HPDE6-E6E7 (cell line): ENCODE data around the gene LGR6.
"Not testable (repeated sequence)": the region's sequence is repeated elsewhere in the genome, so short reads cannot be mapped to it uniquely, and the experiment has no call there.

Experiments used
- DNase-seq: peaks from one replicate; pipeline ENCODE4 v3.0.0; 2011; ENCODE audit warnings: missing footprints; ENCODE audit errors: extremely low spot score

LGR6 gene

GRCh38 chr1:202179828-202180750, 13.5 kb upstream of the LGR6 start:
- DNase-seq: no peak

- not testable (repeated sequence) for DNase-seq
Measured at GRCh38 chr1:202180751-202181139, 12.9 kb upstream of the LGR6 start.

DNA sequence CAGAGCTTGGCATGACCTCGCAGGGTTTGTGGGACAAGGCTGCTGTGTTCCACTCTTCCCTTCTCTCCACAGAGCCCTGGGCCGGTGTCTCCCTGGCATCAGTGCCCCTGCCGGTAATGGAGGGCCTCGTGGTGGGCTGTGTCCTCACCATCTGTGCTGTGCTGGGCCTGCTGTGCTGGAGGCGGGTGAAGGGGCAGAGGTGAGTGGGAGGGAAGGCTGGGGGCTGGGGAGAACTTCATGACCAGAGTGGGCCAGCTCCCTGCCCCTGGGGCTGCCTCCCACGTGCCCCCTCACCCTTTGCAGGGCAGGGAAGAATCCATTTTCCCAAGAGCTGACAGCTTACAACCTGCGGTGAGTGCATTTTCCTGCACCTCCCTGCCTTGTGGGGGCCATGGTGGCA, 12.0 kb upstream of the LGR6 start:
- no peak for DNase-seq

DNA sequence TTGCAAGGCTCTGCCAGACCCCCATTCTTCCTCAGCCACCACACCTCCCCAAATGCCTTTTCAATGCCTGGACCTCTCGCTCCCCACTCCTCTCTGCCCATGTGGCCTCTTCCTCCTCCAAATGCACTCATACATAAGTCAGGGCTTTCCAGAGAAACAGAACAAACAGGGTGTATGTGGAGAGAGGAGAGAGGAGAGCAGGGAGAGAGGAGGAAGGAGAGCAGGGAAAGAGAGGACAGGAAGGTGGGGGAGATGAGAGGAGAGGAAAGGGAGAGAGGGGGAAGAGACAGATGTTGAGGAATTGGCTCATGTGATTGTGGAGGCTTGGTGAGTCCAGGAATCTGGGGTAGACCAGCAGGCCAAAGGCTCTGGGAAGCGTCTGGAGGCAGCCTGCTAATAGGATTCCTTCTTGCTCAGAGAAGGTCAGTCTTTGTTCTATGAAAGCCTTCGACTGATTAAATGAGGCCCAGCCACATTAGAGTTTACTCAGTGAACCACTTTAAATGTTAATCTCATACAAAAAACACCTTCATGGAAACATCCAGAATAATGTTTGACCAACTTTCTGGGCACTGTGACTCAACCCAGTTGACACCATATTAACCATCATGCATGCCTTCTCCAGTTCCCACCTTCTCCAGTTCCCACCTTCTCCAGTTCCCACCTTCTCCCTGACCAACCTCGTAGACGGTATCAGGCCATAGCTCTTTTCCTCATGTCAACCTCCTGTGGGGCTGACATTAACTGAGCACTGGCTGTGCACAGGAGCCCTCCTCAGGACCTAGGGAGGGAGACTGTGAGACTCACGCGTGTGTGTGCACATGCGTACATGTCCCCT, 11.3 kb upstream of the LGR6 start:
- no peak for DNase-seq

- DNase-seq: peak; percentile 84
Measured at GRCh38 chr1:202184750-202185460, 8.7 kb upstream of the LGR6 start.

DNA sequence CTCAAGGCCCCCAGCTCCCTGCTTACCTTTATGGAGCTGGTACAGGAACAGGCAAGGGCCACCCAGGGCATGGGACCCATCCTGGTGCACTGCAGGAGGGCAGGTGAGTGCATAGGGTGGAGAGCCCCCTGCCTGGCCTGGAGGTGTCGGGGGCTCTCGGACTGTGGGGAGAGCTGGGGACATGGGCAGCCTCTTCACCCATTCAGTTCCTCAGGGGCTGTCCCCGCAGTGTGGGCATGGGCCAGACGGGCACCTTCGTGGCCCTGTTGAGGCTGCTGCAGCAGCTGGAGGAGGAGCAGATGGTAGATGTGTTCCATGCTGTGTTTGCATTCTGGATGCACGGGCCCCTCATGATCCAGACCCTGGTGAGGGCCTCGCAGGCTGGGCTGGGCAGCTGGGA, 7.3 kb upstream of the LGR6 start:
- no peak for DNase-seq

DNA sequence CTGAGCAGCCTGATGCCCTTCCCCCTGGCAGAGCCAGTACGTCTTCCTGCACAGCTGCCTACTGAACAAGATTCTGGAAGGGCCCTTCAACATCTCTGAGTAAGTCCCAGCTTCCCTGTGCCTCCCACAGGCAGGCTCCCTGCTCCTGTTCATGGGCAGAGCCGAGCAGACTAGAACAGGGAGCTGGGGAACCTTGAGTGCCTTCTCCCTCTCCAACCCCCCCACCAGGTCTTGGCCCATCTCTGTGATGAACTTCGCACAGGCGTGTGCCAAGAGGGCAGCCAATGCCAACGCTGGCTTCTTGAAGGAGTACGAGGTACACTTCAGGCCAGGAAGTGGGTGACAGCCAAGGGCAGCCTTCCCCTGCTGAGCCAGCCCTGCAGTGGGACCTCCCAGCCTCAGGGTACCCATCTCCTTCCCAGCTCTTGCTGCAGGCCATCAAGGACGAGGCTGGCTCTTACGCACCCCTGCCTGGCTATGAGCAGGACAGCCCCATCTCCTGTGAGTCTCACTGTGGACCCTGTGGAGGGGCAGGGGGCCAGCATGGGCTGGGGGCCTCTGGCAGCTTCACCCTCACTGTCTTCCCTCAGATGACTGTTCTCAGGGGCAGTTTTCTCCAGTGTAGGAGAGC, 6.4 kb upstream of the LGR6 start:
- DNase-seq: no peak

DNA sequence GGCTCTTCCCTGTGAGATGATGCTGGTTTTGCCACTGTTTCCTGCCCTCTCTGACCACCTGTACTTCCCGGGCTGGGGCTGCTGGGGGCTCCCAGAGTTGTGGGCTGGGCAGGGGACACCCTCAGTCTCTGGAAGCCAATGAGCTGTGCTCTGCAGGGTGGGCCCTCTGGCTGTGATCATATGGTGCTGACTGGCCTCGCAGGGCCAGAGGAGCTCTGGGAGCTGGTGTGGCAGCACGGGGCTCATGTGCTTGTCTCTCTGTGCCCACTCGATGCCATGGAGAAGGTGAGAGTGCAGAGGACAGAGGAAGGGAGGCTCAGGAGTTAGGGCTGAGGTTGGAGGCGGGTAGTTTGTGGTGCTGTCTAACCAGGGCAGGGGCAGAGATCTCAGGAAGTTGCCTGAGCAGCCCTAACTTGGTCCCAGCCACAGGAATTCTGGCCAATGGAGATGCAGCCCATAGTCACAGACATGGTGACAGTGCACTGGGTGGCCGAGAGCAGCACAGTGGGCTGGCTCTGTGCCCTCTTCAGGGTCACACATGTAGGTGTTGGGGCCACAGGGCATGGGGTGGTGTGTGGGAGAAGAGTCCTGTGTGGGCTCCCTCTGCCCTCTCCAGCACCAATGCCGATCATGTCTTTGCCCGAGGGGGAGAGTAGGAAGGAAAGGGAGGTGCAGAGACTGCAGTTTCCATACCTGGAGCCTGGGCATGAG, 5.7 kb upstream of the LGR6 start:
- DNase-seq: no peak

DNA sequence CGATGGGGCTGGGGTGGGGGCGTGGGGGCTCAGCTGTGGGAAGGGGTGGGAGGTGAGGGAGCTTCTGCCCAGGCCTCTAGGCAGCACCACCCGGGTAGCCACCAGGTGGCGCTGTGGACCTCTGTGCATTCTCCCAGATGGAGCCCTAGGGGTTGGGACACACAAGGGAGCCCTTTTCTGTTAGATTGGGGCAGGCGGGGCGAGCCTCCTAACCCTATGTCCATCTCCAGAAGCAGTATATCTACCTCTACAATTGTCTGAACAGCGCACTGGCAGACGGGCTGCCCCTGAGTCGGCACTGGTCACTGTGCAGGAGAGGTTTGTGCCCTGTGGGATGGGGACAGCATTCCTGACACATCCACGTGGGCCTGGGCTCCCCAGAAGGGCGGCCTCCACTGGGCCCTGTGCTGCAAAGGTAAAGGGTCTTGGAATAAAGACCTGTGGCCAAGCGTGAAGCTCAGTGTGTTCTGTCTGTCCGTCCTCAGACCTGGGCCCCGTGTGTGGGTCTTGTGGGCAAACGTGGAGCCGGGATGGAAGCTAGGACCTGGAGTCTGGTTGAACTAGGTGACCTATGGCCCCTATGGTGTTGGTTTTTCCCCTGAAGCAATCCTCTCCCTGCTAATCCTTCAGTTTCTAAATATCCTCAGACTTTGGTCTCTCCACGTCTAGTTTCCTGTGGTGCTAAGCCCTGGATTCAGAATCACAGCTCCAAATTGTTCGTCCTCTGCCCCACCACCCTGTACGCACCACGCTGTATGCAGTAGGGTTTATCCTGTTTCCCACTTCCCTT, 4.4 kb upstream of the LGR6 start:
- DNase-seq: no peak

- DNase-seq: no peak
Measured at GRCh38 chr1:202189918-202190715, 3.5 kb upstream of the LGR6 start.

- not testable (repeated sequence) for DNase-seq
Measured at GRCh38 chr1:202191391-202191790, 2.2 kb upstream of the LGR6 start.

- no peak for DNase-seq
Measured at GRCh38 chr1:202192770-202193613, 607 bp upstream of the LGR6 start.

- DNase-seq: no peak
Measured at GRCh38 chr1:202194328-202194648, 689 bp downstream of the LGR6 start.

DNA sequence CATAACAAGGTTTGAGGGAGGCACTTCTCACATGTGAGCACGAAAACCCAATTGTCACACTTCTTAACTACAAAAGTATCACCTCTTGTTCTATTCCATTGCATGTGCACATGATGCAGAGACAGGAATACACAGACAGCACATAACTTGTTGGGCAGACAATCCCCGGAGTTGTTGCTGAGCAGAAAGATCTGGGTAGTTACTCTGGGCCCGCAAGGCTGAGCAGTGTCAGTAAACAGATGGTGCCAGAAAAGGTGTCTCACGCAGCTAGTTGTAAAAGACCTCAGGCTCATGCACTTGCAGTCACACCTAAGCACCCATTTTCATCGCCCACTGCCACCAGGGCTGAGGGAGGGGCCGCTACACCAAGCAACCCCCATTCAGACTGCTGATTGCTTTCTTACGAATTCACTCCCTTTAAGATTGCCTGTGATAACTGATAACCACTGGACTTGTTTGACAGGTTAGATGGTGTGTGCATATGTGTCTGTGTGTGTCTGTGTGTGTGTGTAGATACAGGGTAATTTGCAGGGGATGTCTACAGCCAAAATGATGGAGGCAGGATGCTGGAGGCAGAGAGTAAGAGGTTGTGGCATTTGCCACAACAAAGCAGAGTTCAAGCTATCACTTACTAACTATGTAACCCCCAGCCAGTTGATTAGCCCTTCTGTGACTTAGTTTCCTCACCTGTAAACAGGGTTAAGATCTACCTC, 4.2 kb downstream of the LGR6 start:
- no peak for DNase-seq

DNA sequence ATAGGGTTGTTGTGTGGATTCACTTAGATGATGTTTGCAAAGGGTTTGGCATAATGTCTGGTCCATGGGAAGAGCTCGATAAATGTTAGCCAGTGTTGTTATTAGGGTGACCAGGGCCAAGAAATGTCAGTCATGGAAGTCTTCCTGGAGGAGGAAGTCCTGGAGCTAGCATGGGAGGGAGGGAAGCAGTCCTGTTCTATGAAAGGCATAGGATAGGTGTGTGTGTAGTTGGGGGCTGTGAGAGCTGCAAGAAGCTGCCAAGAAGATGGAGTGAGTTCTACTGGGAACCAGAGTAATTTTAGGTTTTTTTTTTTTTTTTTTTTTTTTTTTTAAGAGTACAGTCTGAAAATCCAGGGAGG, 4.7 kb downstream of the LGR6 start:
- DNase-seq: no peak

GRCh38 chr1:202199040-202199889, 5.7 kb downstream of the LGR6 start:
- DNase-seq: no peak

DNA sequence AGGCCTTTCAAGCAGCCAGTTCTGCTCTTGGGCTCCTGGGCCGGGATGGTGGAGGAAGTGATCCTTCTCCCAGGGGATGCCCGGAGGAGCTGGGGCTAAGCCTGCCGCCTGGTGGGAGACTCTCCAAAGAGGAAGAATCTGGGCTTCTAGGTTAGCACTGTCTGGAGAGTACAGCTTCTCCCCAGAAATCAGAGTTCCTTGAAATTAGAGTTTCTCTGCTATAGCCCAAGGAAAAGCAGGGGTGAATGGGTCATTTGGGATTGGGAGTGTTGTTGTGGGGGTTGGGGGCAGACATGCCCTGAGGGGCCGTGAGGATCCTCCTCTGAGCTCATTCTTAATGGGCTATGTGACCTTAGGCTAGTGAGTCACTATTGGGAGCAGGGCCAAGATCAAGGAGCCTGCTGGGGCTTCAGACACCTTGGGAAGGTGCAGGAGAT, 6.5 kb downstream of the LGR6 start:
- peak; percentile 40 for DNase-seq
